Fibroblast of lung (primary cell): ENCODE results near the gene OPALIN.

ENCODE experiments used
- CTCF ChIP-seq, 2 donors: IDR thresholded peaks in 1 of 2; conservative IDR thresholded peaks in 1 of 2; 1 replicate in 1 of 2; 2 replicates in 1 of 2; pipeline ENCODE4 v1.5.1; 2011 to 2012; ENCODE audit warnings: low read length in 2 of 2, control low read depth in 1 of 2, inconsistent platforms in 1 of 2, low read depth in 1 of 2, mild to moderate bottlenecking in 1 of 2
- EZH2 ChIP-seq: IDR thresholded peaks from 2 replicates; pipeline ENCODE4 v1.5.1; 2012; ENCODE audit warnings: low read length, control low read depth, mild to moderate bottlenecking; ENCODE audit errors: missing control alignments

GRCh38 chr10:96395931-96396877 lies 37.4 kb upstream of the OPALIN start:
- TF ChIP-seq CTCF (conservative IDR thresholded peaks at IDR 0.05 in 1 of 2, IDR thresholded peaks at IDR 0.05 in 1 of 2; ENCODE audit: low read depth in 1 of 2, low read length in 2 of 2) (peak; percentile 71 to 80), EZH2 (no peak)
